Hepatocyte (in vitro differentiated cells): ENCODE data around the gene CYB5R3. TPM values are rescaled to one million over a fixed set of nuclear protein-coding genes. Genes with fewer than 3 reads are reported as not detected.

Source experiments
- DNase-seq: peaks from one replicate; pipeline ENCODE4 v3.0.0-alpha.2; 2016; ENCODE audit warnings: low spot score
- H2AFZ ChIP-seq: fragments of 200-600 bp; sonication (generic); 2 replicates; pipeline ENCODE4 v1.6.0; 2016; ENCODE audit warnings: antibody characterized with exemption, mild to moderate bottlenecking
- H3K27ac ChIP-seq: fragments of 200-600 bp; sonication (generic); 2 replicates; pipeline ENCODE4 v1.5.1; 2016; ENCODE audit warnings: mild to moderate bottlenecking
- H3K27me3 ChIP-seq: fragments of 200-600 bp; sonication (generic); 2 replicates; pipeline ENCODE4 v1.6.1; 2016
- H3K36me3 ChIP-seq: fragments of 200-600 bp; sonication (generic); replicated peaks from 2 replicates; pipeline ENCODE4 v1.5.1; 2016; ENCODE audit warnings: low read depth; ENCODE audit not compliant: insufficient read depth
- H3K4me1 ChIP-seq: fragments of 200-600 bp; sonication (generic); 2 replicates; pipeline ENCODE4 v1.5.1; 2016; ENCODE audit warnings: mild to moderate bottlenecking, moderate library complexity; ENCODE audit not compliant: insufficient read depth
- H3K4me2 ChIP-seq: fragments of 200-600 bp; sonication (generic); 2 replicates; pipeline ENCODE4 v1.6.0; 2016
- H3K4me3 ChIP-seq: fragments of 200-600 bp; sonication (generic); 2 replicates; pipeline ENCODE4 v1.5.1; 2016; ENCODE audit warnings: mild to moderate bottlenecking
- H3K79me2 ChIP-seq: fragments of 200-600 bp; sonication (generic); 2 replicates; pipeline ENCODE4 v1.6.0; 2017; ENCODE audit warnings: mild to moderate bottlenecking
- H3K9me2 ChIP-seq: fragments of 200-600 bp; sonication (generic); replicated peaks from 2 replicates; pipeline ENCODE4 v1.6.0; 2017; ENCODE audit warnings: mild to moderate bottlenecking; ENCODE audit not compliant: insufficient read depth
- H3K9me3 ChIP-seq: fragments of 200-600 bp; sonication (generic); 2 replicates; pipeline ENCODE4 v1.5.1; 2016; ENCODE audit warnings: low read depth, mild to moderate bottlenecking
- H4K20me1 ChIP-seq: fragments of 200-600 bp; sonication (generic); 2 replicates; pipeline ENCODE4 v1.6.0; 2016; ENCODE audit warnings: mild to moderate bottlenecking; ENCODE audit not compliant: insufficient read depth, poor library complexity, severe bottlenecking
- CTCF ChIP-seq: fragments of 200-600 bp; sonication (generic); IDR thresholded peaks from 2 replicates; pipeline ENCODE4 v1.5.1; 2016; ENCODE audit warnings: antibody characterized with exemption, mild to moderate bottlenecking; ENCODE audit not compliant: poor library complexity
- EZH2 ChIP-seq: fragments of 200-600 bp; sonication (generic); IDR thresholded peaks from 2 replicates; pipeline ENCODE4 v1.6.1; 2016; ENCODE audit warnings: antibody characterized with exemption, mild to moderate bottlenecking, borderline replicate concordance
- EZH2phosphoT487 ChIP-seq: fragments of 200-600 bp; sonication (generic); IDR thresholded peaks from one replicate; pipeline ENCODE4 v1.6.1; 2018; ENCODE audit warnings: antibody characterized with exemption, mild to moderate bottlenecking, low read depth, moderate library complexity; ENCODE audit not compliant: unreplicated experiment, severe bottlenecking
- WGBS: methylation state at CpG from one replicate; pipeline ENCODE4 v1.1.6; 2016; ENCODE audit warnings: low lambda C conversion rate; ENCODE audit errors: missing lambda C conversion rate; 5-methylcytosine and 5-hydroxymethylcytosine counted together
- polyA plus RNA-seq: library from polyadenylated mRNA; unstranded; fragments of >200 nt; fragmentation: Nextera tagmentation; extraction: Ambion mirVana; gene quantifications from 2 replicates; pipeline ENCODE4 v1.2.1, GENCODE V29; 2016
- total RNA-seq: library from RNA; depleted of rRNA; stranded (reverse); fragments of >200 nt; gene quantifications from 2 replicates; pipeline ENCODE4 v1.2.3, GENCODE V29; 2014

The CYB5R3 gene
- total and polyA plus RNA-seq, 2 experiments from 2014 or later, result 119 to 438 TPM

- no peaks in the 10 kb centered on the region for H3K9me3 ChIP-seq
- H3K4me3 ChIP-seq, result no peak overlapping the region
- H3K4me2 ChIP-seq, result no peak overlapping the region
- no peak for DNase-seq
- peaks cover 16% of the 10 kb centered on the region for H4K20me1 ChIP-seq
- peaks cover 60% of the 10 kb centered on the region for H3K79me2 ChIP-seq
- peaks cover 6% of the 10 kb centered on the region for H3K4me1 ChIP-seq
- H3K27ac ChIP-seq, result no peak overlapping the region
- peaks cover 4% of the 10 kb centered on the region for H3K36me3 ChIP-seq
- no peak overlapping the region for H2AFZ ChIP-seq
- H3K9me2 ChIP-seq, result no peaks in the 10 kb centered on the region
- TF ChIP-seq EZH2 (no peak), EZH2phosphoT487 (no peak), CTCF (no peak)
- 92% methylated on average over 17 of the region's 17 CpGs for WGBS
- no peaks in the 10 kb centered on the region for H3K27me3 ChIP-seq
Observed at GRCh38 chr22:42636506-42636905, 12.7 kb downstream of the CYB5R3 start.

DNA sequence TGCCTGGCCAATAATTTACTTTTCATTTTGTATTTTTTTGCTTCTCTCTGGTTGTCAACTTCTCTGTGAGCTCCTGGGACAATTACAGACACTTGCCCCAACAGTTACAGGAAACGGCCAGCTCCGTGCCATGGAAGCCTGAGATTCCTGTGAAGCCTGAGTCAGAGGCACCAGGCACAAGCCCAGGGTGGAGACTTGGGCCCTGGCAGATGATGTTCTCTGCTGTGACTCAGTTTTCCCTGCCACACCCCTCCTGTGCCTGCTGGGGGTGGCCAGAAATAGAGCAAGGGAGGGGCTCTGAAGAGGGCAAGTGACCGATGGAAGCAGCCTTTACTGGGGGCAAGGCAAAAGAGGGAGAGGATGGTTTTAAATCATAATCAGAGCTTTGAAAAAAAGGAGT, 13.7 kb downstream of the CYB5R3 start:
- H3K9me2 ChIP-seq, result no peaks in the 10 kb centered on the region
- H3K4me2 ChIP-seq, result no peak overlapping the region
- H4K20me1 ChIP-seq, result peaks cover 16% of the 10 kb centered on the region
- H3K4me1 ChIP-seq, result no peaks in the 10 kb centered on the region
- DNase-seq, result no peak
- whole genome bisulfite sequencing, result 87% methylated on average over 3 of the region's 3 CpGs
- peaks cover 4% of the 10 kb centered on the region for H3K36me3 ChIP-seq
- H3K79me2 ChIP-seq, result peaks cover 50% of the 10 kb centered on the region
- no peak overlapping the region for H3K4me3 ChIP-seq
- no peaks in the 10 kb centered on the region for H3K27me3 ChIP-seq
- no peak overlapping the region for H2AFZ ChIP-seq
- TF ChIP-seq EZH2, result no peak
- TF ChIP-seq CTCF, result no peak
- no peak for TF ChIP-seq EZH2phosphoT487
- H3K9me3 ChIP-seq, result no peaks in the 10 kb centered on the region
- peak overlapping the region; percentile 63 for H3K27ac ChIP-seq

- H3K27ac ChIP-seq, result no peak overlapping the region
- TF ChIP-seq EZH2phosphoT487 (no peak), CTCF (no peak), EZH2 (no peak)
- peaks cover 26% of the 10 kb centered on the region for H3K79me2 ChIP-seq
- no peak overlapping the region for H2AFZ ChIP-seq
- no peak for DNase-seq
- H4K20me1 ChIP-seq, result peaks cover 16% of the 10 kb centered on the region
- no peak overlapping the region for H3K4me2 ChIP-seq
- no peaks in the 10 kb centered on the region for H3K9me3 ChIP-seq
- no peak overlapping the region for H3K4me3 ChIP-seq
- no peaks in the 10 kb centered on the region for H3K9me2 ChIP-seq
- H3K4me1 ChIP-seq, result no peaks in the 10 kb centered on the region
- H3K27me3 ChIP-seq, result no peaks in the 10 kb centered on the region
- WGBS, result 97% methylated on average over 9 of the region's 9 CpGs
- H3K36me3 ChIP-seq, result peaks cover 4% of the 10 kb centered on the region
Observed at GRCh38 chr22:42633013-42633412, 16.2 kb downstream of the CYB5R3 start.

- WGBS, result 88% methylated on average over 13 of the region's 13 CpGs
- Histone ChIP-seq H3K27me3 (no peaks in the 10 kb centered on the region), H4K20me1 (peaks cover 14% of the 10 kb centered on the region), H2AFZ (no peak overlapping the region), H3K9me2 (no peaks in the 10 kb centered on the region), H3K4me3 (no peak overlapping the region), H3K27ac (no peak overlapping the region), H3K79me2 (peaks cover 17% of the 10 kb centered on the region), H3K4me2 (no peak overlapping the region), H3K9me3 (no peaks in the 10 kb centered on the region), H3K4me1 (no peaks in the 10 kb centered on the region), H3K36me3 (peaks cover 4% of the 10 kb centered on the region)
- DNase-seq, result no peak
- TF ChIP-seq EZH2phosphoT487 (no peak), CTCF (peak; percentile 31), EZH2 (no peak)
Observed at GRCh38 chr22:42632096-42632495, 17.1 kb downstream of the CYB5R3 start.
